Measurements from ENCODE around the gene ARID5B. TPM values are rescaled to one million over a fixed set of nuclear protein-coding genes. Genes with fewer than 3 reads are reported as not detected.

ARID5B gene
- total RNA-seq, 1 donor from 2014 or later, result 51.4 TPM

DNA sequence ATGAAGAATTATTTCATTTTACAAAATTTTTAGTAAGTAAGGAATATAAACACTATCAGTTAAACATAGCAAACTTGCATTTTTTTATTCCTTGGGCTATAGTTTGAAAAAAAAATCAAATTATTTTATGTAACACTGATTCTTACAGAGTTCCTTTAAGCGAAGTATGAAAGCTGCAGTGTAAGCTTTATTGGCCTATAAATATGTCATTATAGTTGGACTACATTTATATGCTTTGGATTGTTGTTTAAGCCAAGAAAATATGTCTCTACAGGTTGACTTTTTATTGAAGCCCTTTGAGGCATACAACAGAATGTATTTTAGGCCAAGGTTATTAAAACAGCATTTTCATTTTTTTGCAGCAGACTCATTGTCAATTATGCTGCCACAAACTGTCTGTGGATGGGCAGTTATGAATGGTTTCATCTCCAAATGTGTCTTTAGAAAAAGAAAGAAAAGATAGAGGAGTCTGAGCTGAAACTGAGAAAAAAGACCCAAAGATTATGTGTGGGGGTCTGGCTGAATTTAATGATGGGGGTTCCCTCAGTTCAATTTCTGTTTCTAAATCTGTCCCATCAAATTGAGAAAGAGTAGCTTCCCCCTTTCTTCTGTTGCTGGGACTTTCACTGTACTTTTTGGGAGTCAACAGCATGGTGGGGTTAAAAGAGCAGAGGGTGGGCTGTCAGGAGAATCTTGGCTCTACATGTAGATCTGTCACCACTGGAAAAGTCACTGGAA lies 43.1 kb downstream of the ARID5B start:
- DNase-seq (ENCODE audit: low spot score in 2 of 2, unreplicated experiment in 2 of 2), result no peak

DNA sequence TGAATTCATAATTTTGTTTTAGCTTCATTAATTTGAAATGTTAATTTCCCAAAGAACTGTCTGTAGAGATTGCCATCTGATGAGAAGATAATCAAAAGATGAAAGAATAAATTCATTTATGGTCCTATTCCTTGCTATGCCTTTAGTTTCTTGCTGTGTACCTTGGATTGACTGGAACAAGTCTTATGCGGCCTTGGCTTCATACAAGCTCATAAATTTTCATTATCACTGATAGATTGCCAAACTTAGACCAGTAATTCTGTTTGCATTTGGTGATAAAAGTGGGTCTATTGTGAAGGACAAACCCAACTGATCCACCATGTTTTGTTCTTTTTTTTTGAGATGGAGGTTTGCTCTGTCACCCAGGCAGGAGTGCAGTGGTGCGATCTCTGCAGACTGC lies 48.2 kb downstream of the ARID5B start:
- H3K27ac Mint-ChIP-seq, result no peak overlapping the region
- no peaks in the 10 kb centered on the region for H3K9me3 Mint-ChIP-seq
- peaks cover 29% of the 10 kb centered on the region for H3K36me3 Mint-ChIP-seq
- peaks cover 32% of the 10 kb centered on the region for H3K4me1 Mint-ChIP-seq
- DNase-seq (ENCODE audit: low spot score in 2 of 2, unreplicated experiment in 2 of 2), result no peak
- H3K27me3 Mint-ChIP-seq (ENCODE audit: low read depth), result no peaks in the 10 kb centered on the region
- no peak overlapping the region for H3K4me3 Mint-ChIP-seq
- no peak for TF ChIP-seq CTCF (IDR thresholded peaks at IDR 0.05; ENCODE audit: unreplicated experiment)

More for the DNA sequence above, 43.1 kb downstream of the ARID5B start:
- H3K4me3 Mint-ChIP-seq, result peak overlapping the region; percentile 6
- peaks cover 35% of the 10 kb centered on the region for H3K36me3 Mint-ChIP-seq
- H3K4me1 Mint-ChIP-seq, result peaks cover 49% of the 10 kb centered on the region
- H3K27me3 Mint-ChIP-seq (ENCODE audit: low read depth), result no peaks in the 10 kb centered on the region
- no peaks in the 10 kb centered on the region for H3K9me3 Mint-ChIP-seq
- peak overlapping the region; percentile 98 for H3K27ac Mint-ChIP-seq
- no peak for TF ChIP-seq CTCF (IDR thresholded peaks at IDR 0.05; ENCODE audit: unreplicated experiment)

- no peak for DNase-seq (ENCODE audit: low spot score in 2 of 2, unreplicated experiment in 2 of 2)
- Mint-ChIP-seq H3K27me3 (ENCODE audit: low read depth) (no peaks in the 10 kb centered on the region), H3K4me1 (peaks cover 27% of the 10 kb centered on the region), H3K4me3 (no peak overlapping the region), H3K27ac (no peak overlapping the region), H3K36me3 (peaks cover 29% of the 10 kb centered on the region), H3K9me3 (no peaks in the 10 kb centered on the region)
- no peak for TF ChIP-seq CTCF (IDR thresholded peaks at IDR 0.05; ENCODE audit: unreplicated experiment)
These were observed 49.1 kb downstream of the ARID5B start for GRCh38 chr10:61950449-61951143.

DNA sequence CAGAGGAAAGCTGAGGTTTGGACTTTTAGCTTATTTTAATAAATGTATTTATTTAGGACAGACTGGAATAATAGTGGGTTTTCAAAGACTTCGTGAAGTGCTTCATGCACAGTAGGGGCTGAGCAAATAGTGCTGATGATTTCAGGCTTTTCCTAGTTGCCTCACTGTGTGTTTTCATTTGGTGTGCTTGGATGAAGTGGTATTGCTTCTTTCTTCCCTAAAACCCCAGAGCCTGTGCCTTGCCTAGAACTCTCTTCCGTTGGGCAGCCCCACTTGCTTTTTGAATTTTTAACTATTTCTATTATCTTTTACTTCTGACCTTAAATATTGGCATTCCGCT lies 49.6 kb downstream of the ARID5B start:
- no peaks in the 10 kb centered on the region for H3K27me3 Mint-ChIP-seq (ENCODE audit: low read depth)
- H3K4me1 Mint-ChIP-seq, result peaks cover 24% of the 10 kb centered on the region
- DNase-seq (ENCODE audit: low spot score in 2 of 2, unreplicated experiment in 2 of 2), result no peak
- H3K36me3 Mint-ChIP-seq, result peaks cover 29% of the 10 kb centered on the region
- no peak for TF ChIP-seq CTCF (IDR thresholded peaks at IDR 0.05; ENCODE audit: unreplicated experiment)
- no peaks in the 10 kb centered on the region for H3K9me3 Mint-ChIP-seq
- H3K4me3 Mint-ChIP-seq, result no peak overlapping the region
- H3K27ac Mint-ChIP-seq, result peak overlapping the region; percentile 37

- Mint-ChIP-seq H3K36me3 (peaks cover 29% of the 10 kb centered on the region), H3K4me3 (no peak overlapping the region), H3K9me3 (no peaks in the 10 kb centered on the region), H3K27ac (peak overlapping the region; percentile 2), H3K27me3 (ENCODE audit: low read depth) (no peaks in the 10 kb centered on the region), H3K4me1 (peaks cover 26% of the 10 kb centered on the region)
- no peak for DNase-seq (ENCODE audit: low spot score in 2 of 2, unreplicated experiment in 2 of 2)
- no peak for TF ChIP-seq CTCF (IDR thresholded peaks at IDR 0.05; ENCODE audit: unreplicated experiment)
These were observed 50.7 kb downstream of the ARID5B start for GRCh38 chr10:61952028-61952674.
